HG03439 (cell line): ENCODE measurements around the gene NOS3.

Experiments used
- ATAC-seq: cut with Tn5 transposase; IDR thresholded peaks from one replicate; pipeline ENCODE4 v1.9.1; 2021; ENCODE audit warnings: mild to moderate bottlenecking, moderate library complexity; ENCODE audit not compliant: unreplicated experiment

The NOS3 gene

DNA sequence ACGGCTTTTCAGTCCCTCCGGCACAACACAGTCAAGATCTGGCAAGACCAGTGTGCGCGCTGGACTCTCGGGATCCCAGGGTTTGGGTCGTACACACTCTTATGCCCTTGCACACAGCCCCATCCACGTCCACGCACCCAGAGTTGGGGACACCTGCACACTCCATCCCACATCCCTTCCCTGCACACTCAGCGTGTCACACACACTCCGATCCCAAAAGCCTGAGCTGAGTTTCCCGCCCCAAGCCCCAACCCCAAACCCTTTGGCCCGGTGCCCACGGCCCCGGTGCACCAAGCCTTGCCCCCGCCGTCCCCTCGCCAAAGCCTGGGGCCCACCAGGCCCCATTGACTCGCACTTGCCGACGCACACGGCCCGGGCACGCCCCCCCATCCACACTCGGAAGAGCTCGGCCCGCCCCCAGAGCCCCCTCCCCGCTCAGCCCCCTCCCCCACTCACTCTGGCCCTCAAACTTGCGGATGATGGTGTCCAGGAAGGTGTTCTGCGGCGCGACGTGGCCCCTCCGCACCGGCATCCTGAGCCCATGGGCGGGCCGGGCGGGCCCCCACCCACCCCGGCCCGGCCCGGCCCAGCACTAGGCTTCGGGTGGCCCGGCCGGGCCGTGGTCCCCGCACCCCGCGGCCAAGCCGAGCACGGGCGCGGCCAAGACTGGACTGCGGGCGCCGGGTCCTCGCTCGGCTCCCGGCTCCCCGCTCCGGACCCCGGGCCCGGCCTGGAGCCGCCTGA lies 13.3 kb upstream of the NOS3 start:
- no peak for ATAC-seq

DNA sequence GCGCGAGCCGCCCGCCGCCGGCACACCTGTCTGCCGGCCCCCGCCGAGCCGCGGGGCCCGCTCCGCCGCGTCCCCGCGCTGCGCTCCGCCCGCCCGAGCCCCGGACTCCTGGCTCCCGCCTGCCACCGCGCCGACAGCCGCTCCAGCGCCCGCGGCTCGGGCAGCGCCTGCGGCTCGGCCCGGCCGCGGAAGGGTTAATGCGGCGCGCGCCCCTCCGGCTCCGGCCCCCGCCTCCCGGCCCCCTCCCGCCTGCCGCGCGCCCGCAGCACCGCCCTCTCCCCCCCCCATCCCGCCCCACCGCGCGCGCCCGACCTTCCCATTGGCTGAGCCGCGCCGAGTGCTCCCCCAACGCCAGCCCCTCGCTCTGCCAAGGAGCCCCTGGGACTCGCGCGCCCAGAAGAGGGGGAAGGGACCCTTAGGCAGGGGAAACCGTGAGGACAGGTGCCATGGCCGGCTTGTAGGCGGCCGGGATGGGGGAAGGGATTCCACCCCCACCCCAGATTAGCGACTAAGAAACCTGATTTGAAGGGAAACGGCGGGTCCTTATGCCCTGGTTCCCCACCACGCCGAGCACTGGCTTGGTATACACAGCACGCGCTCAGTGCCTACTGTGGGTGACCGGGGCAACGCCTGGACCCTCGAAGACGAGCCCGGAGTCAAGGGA lies 12.6 kb upstream of the NOS3 start, which contains the start of gene KCNH2:
Gene KCNH2, minus strand, starts transcription at position 196 of the 664 bp plus-strand sequence. CDS start 408 bp downstream, outside the sequence.
- ATAC-seq: no peak

DNA sequence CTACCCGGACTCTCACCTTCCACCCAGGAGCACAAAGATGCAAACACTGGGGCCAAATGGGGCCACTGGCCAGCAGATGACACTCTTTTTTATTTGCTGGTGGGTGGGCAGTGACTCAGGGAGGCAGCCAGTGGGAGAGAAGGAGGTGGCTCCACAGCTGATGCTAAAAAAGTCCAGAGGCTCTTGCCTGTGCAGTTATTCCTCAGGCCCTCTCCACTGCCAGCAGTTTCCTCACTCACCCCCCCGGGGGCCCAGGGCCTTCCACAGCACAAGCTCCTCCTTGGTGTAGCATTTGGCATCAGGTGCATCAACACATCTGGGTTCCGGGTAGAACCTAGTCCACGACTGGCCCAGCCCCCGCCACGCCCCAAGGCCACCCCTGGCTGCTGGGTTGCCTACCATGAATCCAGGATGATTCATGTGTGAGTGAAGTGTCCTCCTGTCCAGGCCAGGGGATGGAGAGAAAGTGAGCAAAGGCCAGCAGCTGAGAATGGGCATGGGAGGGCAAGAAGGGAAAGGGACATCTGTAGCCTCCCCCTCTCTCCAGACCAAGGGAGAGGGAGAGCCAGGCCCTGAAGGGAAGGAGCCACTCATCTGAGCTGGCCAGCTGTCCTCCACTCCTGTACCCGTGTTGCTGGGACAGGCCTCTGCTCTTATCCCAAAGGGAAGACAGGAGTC lies 11.0 kb upstream of the NOS3 start:
- no peak for ATAC-seq

- ATAC-seq: no peak
Measured at GRCh38 chr7:150980663-150981062, 10.2 kb upstream of the NOS3 start.

DNA sequence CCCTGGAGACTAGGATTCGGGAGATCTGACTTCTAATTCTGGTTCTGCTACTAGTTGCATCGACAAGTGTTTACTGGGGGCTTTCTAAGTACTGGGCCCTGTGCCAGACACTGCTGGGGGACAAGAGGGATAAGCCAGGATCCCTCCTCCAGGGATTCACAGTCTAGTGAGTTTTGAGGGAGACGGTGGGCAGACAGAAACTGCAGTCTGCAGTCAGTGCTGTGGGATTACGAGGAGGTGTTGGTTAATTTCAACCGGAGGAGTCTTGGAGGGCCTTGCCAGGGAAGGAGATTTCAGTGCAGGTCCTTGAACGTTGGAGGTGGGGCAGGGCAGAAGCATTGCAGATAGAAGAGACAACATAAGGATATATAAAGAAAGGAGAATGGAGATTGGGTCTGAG lies 9.2 kb upstream of the NOS3 start:
- no peak for ATAC-seq

GRCh38 chr7:150982351-150982750 lies 8.5 kb upstream of the NOS3 start:
- no peak for ATAC-seq

DNA sequence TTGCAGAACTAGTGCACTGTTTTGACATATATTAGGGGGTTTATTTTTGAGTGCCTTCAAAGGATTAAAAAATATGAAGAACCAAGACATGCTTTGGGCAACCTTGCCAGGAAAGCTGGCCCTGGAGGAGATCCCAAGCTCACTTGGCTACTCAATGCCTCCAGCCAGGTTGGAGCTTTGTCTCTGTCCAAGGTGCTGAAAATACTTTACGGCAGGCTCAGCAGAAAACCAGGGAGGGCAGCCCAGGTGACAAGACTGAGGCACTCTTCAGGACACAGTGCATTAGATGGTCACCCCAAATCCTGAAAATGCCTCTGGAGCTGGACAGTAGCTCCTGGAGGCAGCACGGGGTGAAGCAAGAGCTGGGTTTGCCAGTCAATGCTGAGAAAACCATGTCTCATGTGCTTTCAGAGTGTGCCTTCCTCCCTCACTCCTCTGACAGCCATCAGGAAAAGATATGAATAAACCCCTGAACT lies 6.9 kb upstream of the NOS3 start:
- ATAC-seq: no peak

DNA sequence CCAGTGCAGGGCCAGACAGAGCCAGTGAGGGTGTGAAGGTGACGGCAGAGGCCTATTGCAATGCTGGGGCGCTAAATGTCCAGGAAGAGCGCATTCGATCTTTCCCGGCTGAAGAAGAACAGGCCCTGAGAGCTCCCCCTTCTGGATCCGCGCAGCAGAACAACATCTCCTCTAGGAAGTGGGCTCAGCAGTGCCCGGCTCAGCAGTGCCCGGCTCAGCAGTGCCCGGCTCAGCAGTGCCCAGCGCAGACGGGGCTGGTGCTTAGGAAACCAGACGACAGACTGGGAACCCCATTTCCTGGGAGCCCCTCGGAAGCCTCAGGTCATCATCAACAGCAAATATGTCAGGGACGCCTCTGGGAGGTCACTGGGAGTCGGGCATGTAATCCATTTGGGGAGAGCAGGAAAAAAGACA lies 4.7 kb upstream of the NOS3 start:
- ATAC-seq: no peak

DNA sequence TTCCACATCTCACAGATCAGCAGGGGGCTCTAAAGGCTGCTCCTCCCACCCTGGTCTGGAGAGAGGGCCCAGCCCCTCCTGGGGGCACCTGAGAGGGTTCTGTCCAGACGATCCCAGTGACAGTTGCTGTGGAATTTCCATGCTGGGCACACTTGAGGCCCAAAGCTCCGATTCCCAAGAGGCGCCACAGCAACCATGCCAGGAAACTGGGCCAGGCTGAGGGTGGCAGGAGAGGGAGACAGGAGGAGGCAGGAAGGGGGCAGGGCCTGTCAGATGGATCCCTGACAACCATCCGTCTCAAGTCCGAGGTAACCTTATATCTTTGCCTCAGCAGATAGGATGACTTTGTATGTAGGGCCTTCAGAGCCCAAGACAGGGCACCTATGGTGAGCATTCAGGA lies 4.3 kb upstream of the NOS3 start:
- no peak for ATAC-seq

- ATAC-seq: no peak
Measured at GRCh38 chr7:150988230-150989226, 2.3 kb upstream of the NOS3 start.

DNA sequence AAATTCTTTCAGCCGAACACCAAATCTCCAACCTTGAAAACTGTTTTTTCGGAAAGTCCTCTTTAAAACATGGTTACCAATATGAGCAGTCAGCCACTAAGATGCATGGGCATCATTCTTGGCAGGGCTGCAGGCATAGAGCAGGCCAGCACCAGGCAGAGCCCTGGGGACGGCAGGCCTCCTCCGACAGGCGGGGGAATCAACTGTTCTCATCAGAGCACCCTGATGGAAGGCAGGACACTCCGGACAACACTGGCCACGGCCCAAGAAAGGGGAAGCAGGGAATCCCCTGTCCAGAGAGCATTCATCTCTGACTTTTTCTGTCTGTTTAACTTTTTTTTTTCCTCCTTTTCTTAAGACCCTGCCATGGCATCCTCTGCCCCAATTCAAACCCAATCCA lies 1.4 kb upstream of the NOS3 start:
- no peak for ATAC-seq

- no peak for ATAC-seq
Measured at GRCh38 chr7:150992051-150992640, 1.3 kb downstream of the NOS3 start.

DNA sequence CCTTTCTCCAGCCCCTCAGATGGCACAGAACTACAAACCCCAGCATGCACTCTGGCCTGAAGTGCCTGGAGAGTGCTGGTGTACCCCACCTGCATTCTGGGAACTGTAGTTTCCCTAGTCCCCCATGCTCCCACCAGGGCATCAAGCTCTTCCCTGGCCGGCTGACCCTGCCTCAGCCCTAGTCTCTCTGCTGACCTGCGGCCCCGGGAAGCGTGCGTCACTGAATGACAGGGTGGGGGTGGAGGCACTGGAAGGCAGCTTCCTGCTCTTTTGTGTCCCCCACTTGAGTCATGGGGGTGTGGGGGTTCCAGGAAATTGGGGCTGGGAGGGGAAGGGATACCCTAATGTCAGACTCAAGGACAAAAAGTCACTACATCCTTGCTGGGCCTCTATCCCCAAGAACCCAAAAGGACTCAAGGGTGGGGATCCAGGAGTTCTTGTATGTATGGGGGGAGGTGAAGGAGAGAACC lies 2.1 kb downstream of the NOS3 start:
- ATAC-seq: no peak

GRCh38 chr7:150993511-150993910 lies 2.7 kb downstream of the NOS3 start:
- ATAC-seq: no peak

DNA sequence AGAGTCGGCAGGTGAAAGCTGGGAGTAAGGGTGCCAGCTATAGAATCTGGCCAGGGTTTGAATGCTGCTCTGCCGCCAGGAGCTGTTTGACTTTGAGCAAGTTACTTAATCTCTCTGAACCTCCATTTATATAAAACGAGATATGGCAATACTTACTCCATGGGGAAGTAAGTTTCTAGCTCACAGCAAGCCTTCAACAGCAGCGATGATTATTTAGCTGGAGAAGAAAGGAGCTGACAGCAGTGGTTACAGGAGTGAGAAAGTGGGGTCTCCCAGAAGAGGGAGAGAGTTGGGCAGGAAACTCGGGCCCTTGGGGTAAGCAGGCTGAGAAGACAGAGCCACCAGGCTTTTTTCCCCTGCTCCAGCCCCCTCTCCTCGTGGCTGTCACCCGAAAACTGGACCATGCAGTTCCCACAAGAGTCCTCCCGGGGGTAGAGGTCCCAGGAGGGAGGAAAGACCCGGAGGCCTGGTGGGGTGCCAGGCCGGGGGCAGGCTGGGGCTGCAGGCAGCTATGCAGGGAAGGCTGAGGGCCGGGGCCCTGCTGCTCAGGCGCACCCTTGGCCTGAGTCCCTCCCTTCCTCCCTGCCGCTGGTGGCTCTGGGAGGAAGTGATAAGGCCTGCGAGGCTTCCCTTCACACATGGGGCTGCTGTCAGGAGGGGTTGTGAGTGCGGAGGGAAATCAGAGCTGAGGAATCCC lies 3.5 kb downstream of the NOS3 start:
- no peak for ATAC-seq

GRCh38 chr7:150994838-150995510 lies 4.2 kb downstream of the NOS3 start:
- ATAC-seq: no peak

DNA sequence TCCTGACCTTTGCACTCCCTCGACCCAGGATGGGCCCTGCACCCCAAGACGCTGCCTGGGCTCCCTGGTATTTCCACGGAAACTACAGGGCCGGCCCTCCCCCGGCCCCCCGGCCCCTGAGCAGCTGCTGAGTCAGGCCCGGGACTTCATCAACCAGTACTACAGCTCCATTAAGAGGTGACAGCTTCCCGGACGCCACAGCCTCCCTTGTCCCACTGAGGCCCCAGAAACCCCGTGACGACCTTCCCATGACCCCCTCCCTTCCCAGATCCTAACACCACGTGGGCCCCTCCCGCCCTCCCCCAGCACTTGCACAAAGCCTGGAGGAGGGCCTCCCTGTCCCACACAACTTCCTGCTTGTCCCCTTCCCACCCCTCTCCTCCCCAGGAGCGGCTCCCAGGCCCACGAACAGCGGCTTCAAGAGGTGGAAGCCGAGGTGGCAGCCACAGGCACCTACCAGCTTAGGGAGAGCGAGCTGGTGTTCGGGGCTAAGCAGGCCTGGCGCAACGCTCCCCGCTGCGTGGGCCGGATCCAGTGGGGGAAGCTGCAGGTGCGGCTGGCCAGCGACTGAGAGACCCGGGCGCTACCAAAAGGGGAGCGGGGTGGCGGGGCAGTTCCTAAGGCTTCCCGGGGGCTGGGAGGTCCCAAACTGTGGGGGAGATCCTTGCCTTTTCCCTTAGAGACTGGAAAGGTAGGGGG lies 5.7 kb downstream of the NOS3 start:
- ATAC-seq: no peak

DNA sequence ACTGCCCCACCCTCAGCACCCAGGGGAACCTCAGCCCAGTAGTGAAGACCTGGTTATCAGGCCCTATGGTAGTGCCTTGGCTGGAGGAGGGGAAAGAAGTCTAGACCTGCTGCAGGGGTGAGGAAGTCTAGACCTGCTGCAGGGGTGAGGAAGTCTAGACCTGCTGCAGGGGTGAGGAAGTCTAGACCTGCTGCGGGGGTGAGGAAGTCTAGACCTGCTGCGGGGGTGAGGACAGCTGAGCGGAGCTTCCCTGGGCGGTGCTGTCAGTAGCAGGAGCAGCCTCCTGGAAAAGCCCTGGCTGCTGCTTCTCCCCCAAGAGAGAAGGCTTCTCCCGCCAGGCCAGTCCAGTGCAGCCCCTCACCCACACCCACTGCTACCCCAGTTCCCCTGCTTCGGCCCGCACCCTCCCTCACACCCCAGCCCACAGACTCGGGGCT lies 6.3 kb downstream of the NOS3 start:
- no peak for ATAC-seq
